K562 (cell line): ENCODE measurements around the gene MEF2D. TPM values are rescaled to one million over a fixed set of nuclear protein-coding genes. Genes with fewer than 3 reads are reported as not detected.

Source experiments
- ATAC-seq: fragments of 200-7000 bp; cut with Tn5 transposase; 3 replicates; pipeline ENCODE4 v1.9.1; 2020; ENCODE audit warnings: moderate library complexity
- BruUV-seq: library from RNA; stranded (reverse); fragments of 400-500 nt; replicated peaks from 2 replicates; lab custom pipeline; 2021; lab: Mats Ljungman, UMichigan
- CTCF ChIA-PET: fragments of 300-600 bp; formaldehyde crosslinking; extraction: SDS; loops from one replicate; lab custom pipeline; 2021; ENCODE audit warnings: low intra/inter-chr PET ratio; lab: Yijun Ruan, JAX
- POLR2A ChIA-PET: fragments of 300-600, 350-650 bp; sonication (Branson Sonifier 250); formaldehyde crosslinking; extraction: SDS; loops from one replicate; lab custom pipeline; 2021; ENCODE audit warnings: antibody characterized with exemption, inconsistent platforms; lab: Yijun Ruan, JAX
- DNase-seq, 4 experiments: peaks; one replicate each; pipeline versions ENCODE4 v3.0.0 to v3.0.0-alpha.2; 2011 to 2018; ENCODE audit warnings: low spot score in 3 of 4, mixed read lengths in 3 of 4; ENCODE audit errors: extremely low read depth in 1 of 4
- FAIRE-seq: peaks from 2 replicates; lab custom pipeline; 2011; peaks lifted over from hg19 to GRCh38; lab: Jason Lieb, UNC
- H2AFZ ChIP-seq: 2 replicates; pipeline ENCODE4 v1.6.0; 2011; ENCODE audit warnings: low read depth, low read length, control low read depth, inconsistent platforms
- H3K27ac ChIP-seq: fragments of 200-600 bp; 3 replicates; pipeline ENCODE4 v1.8.0; 2011; ENCODE audit warnings: low read depth, mild to moderate bottlenecking, control low read depth, inconsistent platforms, low read length, moderate library complexity, mixed read lengths; ENCODE audit errors: extremely low read depth
- H3K27me3 ChIP-seq, 2 experiments: fragments of 300-600 bp in 1 of 2; 2 replicates in 1 of 2; 3 replicates in 1 of 2; pipeline versions ENCODE4 v1.6.0 to v1.8.0; 2011; ENCODE audit warnings: inconsistent platforms in 2 of 2, low read length in 2 of 2, mild to moderate bottlenecking in 1 of 2, mixed read lengths in 1 of 2, moderate library complexity in 1 of 2; ENCODE audit not compliant: control insufficient read depth in 2 of 2, insufficient read depth in 2 of 2
- H3K36me3 ChIP-seq: fragments of 300-600 bp; 3 replicates; pipeline ENCODE4 v1.8.0; 2011; ENCODE audit warnings: mild to moderate bottlenecking, low read length, inconsistent platforms; ENCODE audit not compliant: control insufficient read depth, insufficient read depth
- H3K4me1 ChIP-seq, 2 experiments: fragments of 200-600 bp in 1 of 2; replicated peaks in 1 of 2; 2 replicates in 1 of 2; 3 replicates in 1 of 2; pipeline versions ENCODE4 v1.5.1 to v1.8.0; 2011; ENCODE audit warnings: inconsistent platforms in 2 of 2, low read length in 2 of 2, mild to moderate bottlenecking in 1 of 2, mixed read lengths in 1 of 2, moderate library complexity in 1 of 2; ENCODE audit not compliant: control insufficient read depth in 2 of 2, insufficient read depth in 2 of 2
- H3K4me2 ChIP-seq: 2 replicates; pipeline ENCODE4 v1.6.1; 2011; ENCODE audit warnings: low read length, control low read depth, inconsistent platforms, mixed read lengths; ENCODE audit not compliant: insufficient read depth
- H3K4me3 ChIP-seq: fragments of 200-600 bp; sonication (generic), shearing (Covaris generic); 2 replicates; pipeline ENCODE4 v1.5.1; 2016; ENCODE audit warnings: control low read depth, inconsistent platforms
- H3K79me2 ChIP-seq: fragments of 200-600 bp; 3 replicates; pipeline ENCODE4 v1.8.0; 2011; ENCODE audit warnings: low read length, inconsistent platforms; ENCODE audit not compliant: control insufficient read depth, insufficient read depth
- H3K9ac ChIP-seq, 2 experiments: 2 replicates each; pipeline versions ENCODE4 v1.6.0 to v1.6.1; 2011; ENCODE audit warnings: low read depth in 2 of 2, low read length in 2 of 2, control low read depth in 1 of 2, inconsistent platforms in 1 of 2, mild to moderate bottlenecking in 1 of 2, mixed read lengths in 1 of 2; ENCODE audit not compliant: insufficient read depth in 1 of 2
- H3K9me1 ChIP-seq: one replicate; pipeline ENCODE4 v1.6.0; 2011; ENCODE audit warnings: inconsistent platforms, mild to moderate bottlenecking, low read length, moderate library complexity; ENCODE audit not compliant: control insufficient read depth, insufficient read depth
- H3K9me3 ChIP-seq: replicated peaks from 2 replicates; pipeline ENCODE4 v1.5.1; 2011; ENCODE audit warnings: low read depth, low read length, inconsistent platforms; ENCODE audit not compliant: control insufficient read depth, insufficient read depth
- H4K20me1 ChIP-seq: replicated peaks from 2 replicates; pipeline ENCODE4 v1.6.1; 2011; ENCODE audit warnings: low read length, inconsistent platforms, mixed read lengths; ENCODE audit not compliant: control insufficient read depth, insufficient read depth
- ARID3B ChIP-seq: fragments of 250-450 bp; sonication (Bioruptor Pico); IDR thresholded peaks from 2 replicates; pipeline ENCODE4 v1.4.0; 2020; ENCODE audit warnings: borderline replicate concordance
- HDAC2 ChIP-seq: fragments of 450-650 bp; IDR thresholded peaks from 2 replicates; pipeline ENCODE4 v1.6.1; 2016; ENCODE audit warnings: mild to moderate bottlenecking
- HMGN3 ChIP-seq: IDR thresholded peaks from 2 replicates; pipeline ENCODE4 v1.6.1; 2011; ENCODE audit warnings: borderline replicate concordance, low read depth, mild to moderate bottlenecking, mixed read lengths, low read length; ENCODE audit not compliant: insufficient read length; ENCODE audit errors: extremely low read depth
- MAFG ChIP-seq: fragments of 450-650 bp; conservative IDR thresholded peaks from 2 replicates; pipeline ENCODE4 v1.6.1; 2016; ENCODE audit warnings: missing genetic modification characterization, missing compliant biosample characterization
- NR1H2 ChIP-seq: sonication (generic); formaldehyde crosslinking; IDR thresholded peaks from 2 replicates; pipeline ENCODE4 v1.4.0; 2020; ENCODE audit warnings: mild to moderate bottlenecking, missing genetic modification reagents
- SMARCA4 ChIP-seq: fragments of 450-650 bp; IDR thresholded peaks from 2 replicates; pipeline ENCODE4 v1.6.1; 2016
- TFE3 ChIP-seq: fragments of 450-650 bp; formaldehyde crosslinking; IDR thresholded peaks from 2 replicates; pipeline ENCODE4 v1.4.0; 2020; ENCODE audit warnings: mild to moderate bottlenecking, mixed read lengths
- YY1 ChIP-seq, 3 experiments: IDR thresholded peaks; 2 replicates each; pipeline ENCODE4 v1.6.1; 2011; ENCODE audit warnings: low read length in 2 of 3, mild to moderate bottlenecking in 2 of 3, moderate library complexity in 2 of 3, borderline replicate concordance in 1 of 3, control low read depth in 1 of 3, low read depth in 1 of 3; ENCODE audit not compliant: insufficient read depth in 3 of 3, insufficient replicate concordance in 2 of 3, control insufficient read depth in 1 of 3, insufficient read length in 1 of 3; ENCODE audit errors: extremely low read depth in 1 of 3
- ZNF695 ChIP-seq: fragments of 450-650 bp; formaldehyde crosslinking; IDR thresholded peaks from 2 replicates; pipeline ENCODE4 v1.4.0; 2020; ENCODE audit warnings: mild to moderate bottlenecking, moderate library complexity
- WGBS: fragments of 100-300 bp; shearing (Covaris generic); methylation state at CpG from one replicate; pipeline ENCODE4 v1.1.6; 2016; ENCODE audit warnings: low coverage, mixed read lengths; ENCODE audit not compliant: insufficient coverage; ENCODE audit errors: missing lambda C conversion rate; 5-methylcytosine and 5-hydroxymethylcytosine counted together
- in situ Hi-C: fragments of 300-500 bp; cut with MboI; formaldehyde crosslinking; loops from 4 replicates; pipeline ENCODE4 v1.15.0; 2018; ENCODE audit warnings: inconsistent platforms, mixed read lengths
- intact Hi-C: fragments of 100-400 bp; cut with micrococcal nuclease; formaldehyde crosslinking; loops from 2 replicates; pipeline ENCODE4 v1.14.2; 2022
- polyA plus RNA-seq, 8 experiments: library from polyadenylated mRNA; depleted of rRNA in 4 of 8; stranded (reverse) in 5 of 8; unstranded in 3 of 8; fragments of >200 nt; fragmentation: Nextera tagmentation in 2 of 8; fragmentation: Illumina TruSeq in 1 of 8; extraction: Ambion mirVana in 2 of 8; extraction: Trizol in 1 of 8; gene quantifications; 2 replicates each; pipeline versions ENCODE4 v1.2.1 to v1.2.3, GENCODE V29; 2011 to 2014; ENCODE audit warnings: inconsistent platforms in 1 of 8, missing spikeins in 1 of 8
- total RNA-seq, 7 experiments: library from RNA; depleted of rRNA in 6 of 7; stranded (reverse); fragments of >200 nt in 6 of 7; fragmentation: Illumina TruSeq in 2 of 7; extraction: Trizol in 2 of 7; gene quantifications; 2 replicates each; pipeline versions ENCODE4 v1.2.1 to v1.2.3, GENCODE V29; 2011 to 2021; ENCODE audit warnings: low replicate concordance in 1 of 7
- TF ChIP-seq, protein P1 (sequence below), 2 experiments: fragments of 250-450 bp in 1 of 2; fragments of 450-650 bp in 1 of 2; sonication (Bioruptor Pico) in 1 of 2; IDR thresholded peaks; 2 replicates each; pipeline versions ENCODE4 v1.6.1 to v1.8.0; 2016 to 2021; ENCODE audit warnings: mild to moderate bottlenecking in 2 of 2, moderate library complexity in 2 of 2, missing compliant biosample characterization in 1 of 2, missing genetic modification characterization in 1 of 2
- TF ChIP-seq, protein P2 (sequence below): fragments of 200-800 bp; sonication (Bioruptor generic); IDR thresholded peaks from 2 replicates; pipeline ENCODE4 v1.6.1; 2016; ENCODE audit warnings: missing genetic modification characterization, missing compliant biosample characterization

The MEF2D gene
- total and polyA plus RNA-seq, 9 of the 15 experiments (the other 6 are each of a cell fraction or from before 2014, with no cell fraction given) = 0.10 to 19.5 (median 2.6) TPM

- Histone ChIP-seq H3K4me3 (no peak overlapping the region), H3K27me3 (no peaks in the 10 kb centered on the region), H4K20me1 (no peaks in the 10 kb centered on the region), H3K27ac (peak overlapping the region; percentile 69), H3K9me3 (no peaks in the 10 kb centered on the region), H3K9ac (peak overlapping the region; percentile 15 to 61; a peak in 3 of 4 replicates), H3K79me2 (no peaks in the 10 kb centered on the region), H3K4me2 (peak overlapping the region; percentile 30), H3K9me1 (no peaks in the 10 kb centered on the region), H2AFZ (peak overlapping the region; percentile 15), H3K4me1 (peaks cover 31 to 33% of the 10 kb centered on the region in 2 experiments), H3K36me3 (peaks cover 29% of the 10 kb centered on the region; the same call in 2 of the 3 replicates)
- FAIRE-seq (peak; percentile 6), DNase-seq (peak in 2 of 4 experiments; percentile 30 to 34), ATAC-seq (peak; percentile 67)
- in situ Hi-C loops = no loop called here
- CTCF ChIA-PET = no interaction called here
- BruUV-seq = no TSS peak
- WGBS = 6% methylated on average over 3 of the region's 3 CpGs
- POLR2A ChIA-PET = interaction anchor here (0.6 to 2.1 kb wide), 8 partner anchors 9 to 64 kb away, joined by 3 to 10 read pairs (median 4); partner anchors contain the start of gene MEF2D
- intact Hi-C loops = no loop called here
- TF ChIP-seq MAFG (tag) (no peak), ARID3B (no peak), HMGN3 (no peak), TFE3 (CRISPR knock-in tag) (peak; percentile 44), SMARCA4 (no peak), YY1 (IDR thresholded peaks at IDR 0.05; ENCODE audit: borderline replicate concordance in 1 of 3, control insufficient read depth in 1 of 3, extremely low read depth in 1 of 3, insufficient read depth in 3 of 3, insufficient read length in 1 of 3, insufficient replicate concordance in 2 of 3, low read depth in 1 of 3, low read length in 2 of 3) (peak in 1 of 3 experiments; percentile 18), ZNF695 (no peak), HDAC2 (0 out of 2 replicates have a peak, but pooled peaks have one; percentile 5), NR1H2 (CRISPR knock-in tag) (no peak)
- TF ChIP-seq, protein P1, sequence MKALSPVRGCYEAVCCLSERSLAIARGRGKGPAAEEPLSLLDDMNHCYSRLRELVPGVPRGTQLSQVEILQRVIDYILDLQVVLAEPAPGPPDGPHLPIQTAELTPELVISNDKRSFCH (CRISPR knock-in tag; IDR thresholded peaks at IDR 0.05) = no peak
- TF ChIP-seq, protein P1 (tag; IDR thresholded peaks at IDR 0.05) = no peak
- TF ChIP-seq, protein P2, sequence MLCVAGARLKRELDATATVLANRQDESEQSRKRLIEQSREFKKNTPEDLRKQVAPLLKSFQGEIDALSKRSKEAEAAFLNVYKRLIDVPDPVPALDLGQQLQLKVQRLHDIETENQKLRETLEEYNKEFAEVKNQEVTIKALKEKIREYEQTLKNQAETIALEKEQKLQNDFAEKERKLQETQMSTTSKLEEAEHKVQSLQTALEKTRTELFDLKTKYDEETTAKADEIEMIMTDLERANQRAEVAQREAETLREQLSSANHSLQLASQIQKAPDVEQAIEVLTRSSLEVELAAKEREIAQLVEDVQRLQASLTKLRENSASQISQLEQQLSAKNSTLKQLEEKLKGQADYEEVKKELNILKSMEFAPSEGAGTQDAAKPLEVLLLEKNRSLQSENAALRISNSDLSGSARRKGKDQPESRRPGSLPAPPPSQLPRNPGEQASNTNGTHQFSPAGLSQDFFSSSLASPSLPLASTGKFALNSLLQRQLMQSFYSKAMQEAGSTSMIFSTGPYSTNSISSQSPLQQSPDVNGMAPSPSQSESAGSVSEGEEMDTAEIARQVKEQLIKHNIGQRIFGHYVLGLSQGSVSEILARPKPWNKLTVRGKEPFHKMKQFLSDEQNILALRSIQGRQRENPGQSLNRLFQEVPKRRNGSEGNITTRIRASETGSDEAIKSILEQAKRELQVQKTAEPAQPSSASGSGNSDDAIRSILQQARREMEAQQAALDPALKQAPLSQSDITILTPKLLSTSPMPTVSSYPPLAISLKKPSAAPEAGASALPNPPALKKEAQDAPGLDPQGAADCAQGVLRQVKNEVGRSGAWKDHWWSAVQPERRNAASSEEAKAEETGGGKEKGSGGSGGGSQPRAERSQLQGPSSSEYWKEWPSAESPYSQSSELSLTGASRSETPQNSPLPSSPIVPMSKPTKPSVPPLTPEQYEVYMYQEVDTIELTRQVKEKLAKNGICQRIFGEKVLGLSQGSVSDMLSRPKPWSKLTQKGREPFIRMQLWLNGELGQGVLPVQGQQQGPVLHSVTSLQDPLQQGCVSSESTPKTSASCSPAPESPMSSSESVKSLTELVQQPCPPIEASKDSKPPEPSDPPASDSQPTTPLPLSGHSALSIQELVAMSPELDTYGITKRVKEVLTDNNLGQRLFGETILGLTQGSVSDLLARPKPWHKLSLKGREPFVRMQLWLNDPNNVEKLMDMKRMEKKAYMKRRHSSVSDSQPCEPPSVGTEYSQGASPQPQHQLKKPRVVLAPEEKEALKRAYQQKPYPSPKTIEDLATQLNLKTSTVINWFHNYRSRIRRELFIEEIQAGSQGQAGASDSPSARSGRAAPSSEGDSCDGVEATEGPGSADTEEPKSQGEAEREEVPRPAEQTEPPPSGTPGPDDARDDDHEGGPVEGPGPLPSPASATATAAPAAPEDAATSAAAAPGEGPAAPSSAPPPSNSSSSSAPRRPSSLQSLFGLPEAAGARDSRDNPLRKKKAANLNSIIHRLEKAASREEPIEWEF (CRISPR knock-in tag) = no peak
Observed at GRCh38 chr1:156524481-156524869, 23.9 kb upstream of the MEF2D start.
